DMS53 (cell line): Measurements from ENCODE around the gene DDX51.

Experiments
- DNase-seq: peaks from one replicate; lab custom pipeline; 2025; lab: John Stamatoyannopoulos, UW

DDX51 gene

GRCh38 chr12:132144115-132144809 lies at the start of gene DDX51, which contains the start of gene NOC4L:
Gene DDX51 (minus strand): TSS chr12:132144319. CDS start chr12:132144296, 23 bp downstream.
Gene NOC4L (plus strand): TSS chr12:132144457. CDS start chr12:132144489, 32 bp downstream.
- peak; percentile 97 for DNase-seq

GRCh38 chr12:132191715-132192553 lies 47.8 kb upstream of the DDX51 start:
- DNase-seq: no peak

- no peak for DNase-seq
Measured at GRCh38 chr12:132190834-132191500, 46.8 kb upstream of the DDX51 start.

- DNase-seq: peak; percentile 64
Measured at GRCh38 chr12:132190012-132190755, 46.1 kb upstream of the DDX51 start.

- DNase-seq: peak; percentile 89
Measured at GRCh38 chr12:132189378-132190011, 45.4 kb upstream of the DDX51 start.

GRCh38 chr12:132188916-132189325 lies 44.8 kb upstream of the DDX51 start:
- no peak for DNase-seq

- DNase-seq: no peak
Measured at GRCh38 chr12:132188451-132188901, 44.4 kb upstream of the DDX51 start.

- DNase-seq: no peak
Measured at GRCh38 chr12:132187646-132188450, 43.7 kb upstream of the DDX51 start.

GRCh38 chr12:132186857-132187620 lies 42.9 kb upstream of the DDX51 start:
- no peak for DNase-seq

- no peak for DNase-seq
Measured at GRCh38 chr12:132186208-132186856, 42.2 kb upstream of the DDX51 start.

GRCh38 chr12:132185705-132186104 lies 41.6 kb upstream of the DDX51 start:
- no peak for DNase-seq

GRCh38 chr12:132182711-132183365 lies 38.7 kb upstream of the DDX51 start:
- no peak for DNase-seq

GRCh38 chr12:132182206-132182710 lies 38.1 kb upstream of the DDX51 start:
- DNase-seq: no peak

- DNase-seq: no peak
Measured at GRCh38 chr12:132181570-132182200, 37.6 kb upstream of the DDX51 start.

- DNase-seq: no peak
Measured at GRCh38 chr12:132180648-132181546, 36.8 kb upstream of the DDX51 start.

GRCh38 chr12:132179431-132180362 lies 35.6 kb upstream of the DDX51 start:
- no peak for DNase-seq
